Measurements from ENCODE around the gene LY6G6F. TPM values are rescaled to one million over a fixed set of nuclear protein-coding genes. Genes with fewer than 3 reads are reported as not detected.

Gene LY6G6F
- total and polyA plus RNA-seq, 2 of the 13 experiments (the other 11 are each of a cell fraction or from before 2014, with no cell fraction given): not detected

GRCh38 chr6:31665501-31666336 lies 40.9 kb upstream of the LY6G6F start, which contains the start of gene CSNK2B (continued):
- TF ChIP-seq ZNF775 (CRISPR knock-in tag; IDR thresholded peaks at IDR 0.05; ENCODE audit: borderline replicate concordance) (peak; percentile 83; the same call in 1 of the 2 replicates), ZNF598 (CRISPR knock-in tag; IDR thresholded peaks at IDR 0.05; ENCODE audit: borderline replicate concordance) (no peak), NFE2L1 (CRISPR knock-in tag; IDR thresholded peaks at IDR 0.05; ENCODE audit: borderline replicate concordance) (peak; percentile 72; the same call in 1 of the 2 replicates), SNRNP70 (IDR thresholded peaks at IDR 0.05; ENCODE audit: low read depth, low read length) (no peak), BRCA1 (CRISPR knock-in tag; IDR thresholded peaks at IDR 0.05) (no peak; the same call in 1 of the 2 replicates), JARID2 (CRISPR knock-in tag; IDR thresholded peaks at IDR 0.05; ENCODE audit: insufficient replicate concordance) (no peak), SRSF9 (IDR thresholded peaks at IDR 0.05; ENCODE audit: borderline replicate concordance, insufficient read depth, low read depth, low read length, poor library complexity, severe bottlenecking) (no peak), POLR2A (IDR thresholded peaks at IDR 0.05; ENCODE audit: insufficient read depth in 1 of 2, low read depth in 2 of 2, low read length in 2 of 2) (peak in 1 of 2 experiments; percentile 98; a peak in 2 of 4 replicates), ZNF562 (CRISPR knock-in tag; IDR thresholded peaks at IDR 0.05; ENCODE audit: borderline replicate concordance) (no peak), PRDM4 (CRISPR knock-in tag; IDR thresholded peaks at IDR 0.05; ENCODE audit: borderline replicate concordance) (peak; percentile 51; the same call in 1 of the 2 replicates), MBD4 (IDR thresholded peaks at IDR 0.05; ENCODE audit: borderline replicate concordance, low read length) (no peak), PHF20 (CRISPR knock-in tag; IDR thresholded peaks at IDR 0.05) (peak; percentile 82), TOPORS (CRISPR knock-in tag; IDR thresholded peaks at IDR 0.05) (peak; percentile 83), SPEN (CRISPR knock-in tag; IDR thresholded peaks at IDR 0.05; ENCODE audit: low read depth) (peak; percentile 26; the same call in 1 of the 2 replicates), ZBTB39 (CRISPR knock-in tag; IDR thresholded peaks at IDR 0.05) (no peak), TFAP4 (IDR thresholded peaks at IDR 0.05; ENCODE audit: borderline replicate concordance, low read depth) (peak; percentile 40; the same call in 1 of the 2 replicates), ZFYVE20 (CRISPR knock-in tag; IDR thresholded peaks at IDR 0.05; ENCODE audit: borderline replicate concordance, low read depth) (0 out of 2 replicates have a peak, but pooled peaks have one; percentile 60), CTCF (CRISPR knock-in tag; IDR thresholded peaks at IDR 0.05) (peak; percentile 21), ZNF761 (CRISPR knock-in tag; conservative IDR thresholded peaks at IDR 0.05) (0 out of 2 replicates have a peak, but pooled peaks have one; percentile 47)
